ENCODE results near the gene S100A12.

The S100A12 gene

GRCh38 chr1:153397051-153397923, 21.9 kb upstream of the S100A12 start:
- no peak for DNase-seq (ENCODE audit: low read depth)

DNA sequence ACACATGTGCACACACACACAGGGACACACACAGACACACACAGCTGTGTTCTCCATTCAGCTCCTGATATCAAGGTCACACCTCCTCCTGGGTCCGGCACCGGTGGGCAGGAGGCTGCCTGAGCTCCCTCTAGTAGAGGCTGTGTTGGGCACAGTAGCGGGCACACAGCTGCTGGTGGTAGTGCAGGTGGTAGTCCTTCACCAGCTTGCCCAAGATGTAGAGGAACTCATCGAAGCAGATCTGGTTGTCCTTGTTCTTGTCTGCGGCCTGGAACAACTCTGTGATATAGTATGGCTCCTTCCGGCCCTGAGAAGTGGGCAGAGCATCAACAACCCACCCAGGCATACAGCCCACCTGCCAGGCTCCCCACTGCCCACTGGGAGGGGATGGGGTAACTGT, 21.0 kb upstream of the S100A12 start:
- DNase-seq (ENCODE audit: low read depth): no peak

DNA sequence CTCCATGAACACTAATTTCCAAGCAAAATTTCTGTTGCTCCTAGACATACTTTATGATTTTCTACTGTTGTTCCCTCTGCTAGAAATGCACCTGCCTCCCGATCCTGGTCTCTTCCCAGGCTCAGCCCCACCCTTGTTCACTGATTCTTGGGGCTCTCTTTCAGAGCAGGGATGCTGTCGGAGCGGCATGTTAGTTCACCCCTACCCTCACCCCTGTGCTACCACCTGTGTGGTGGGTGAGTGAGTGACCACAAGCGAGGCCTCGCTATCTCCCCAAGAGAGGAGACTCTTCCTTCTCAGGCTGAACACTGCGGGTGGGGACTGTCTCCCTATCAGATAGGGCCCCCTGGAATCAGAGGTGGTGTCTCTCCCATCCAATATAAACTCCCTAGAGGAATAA, 20.4 kb upstream of the S100A12 start:
- DNase-seq (ENCODE audit: low read depth): no peak

DNA sequence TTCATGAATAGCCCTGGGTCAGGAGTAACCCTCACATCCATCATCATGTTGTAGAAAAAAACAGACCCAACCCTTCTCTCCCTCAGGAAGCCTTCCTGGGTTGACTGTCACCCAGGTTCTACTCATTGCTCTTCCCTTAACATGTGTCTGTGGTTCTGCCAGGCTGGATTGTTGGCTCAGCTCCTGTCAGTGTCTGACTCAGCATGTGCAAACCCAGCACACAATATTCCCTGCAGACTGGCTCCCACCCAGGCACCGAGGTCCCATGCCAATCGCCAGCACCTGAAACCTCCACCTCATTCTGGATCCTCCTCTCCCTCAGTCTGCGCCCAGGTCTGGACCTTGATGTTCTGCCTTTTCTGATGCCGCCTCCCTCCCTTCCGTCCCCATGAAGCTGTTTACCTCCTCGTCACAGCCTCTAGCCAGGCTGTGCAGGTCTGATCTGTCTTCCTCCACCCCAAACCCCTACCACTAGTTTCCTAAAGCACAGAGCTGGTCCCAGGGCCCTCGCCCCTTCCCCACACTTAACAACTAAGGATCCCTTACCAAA, 19.8 kb upstream of the S100A12 start:
- no peak for DNase-seq (ENCODE audit: low read depth)

GRCh38 chr1:153394391-153394790, 19.0 kb upstream of the S100A12 start:
- no peak for DNase-seq (ENCODE audit: low read depth)

DNA sequence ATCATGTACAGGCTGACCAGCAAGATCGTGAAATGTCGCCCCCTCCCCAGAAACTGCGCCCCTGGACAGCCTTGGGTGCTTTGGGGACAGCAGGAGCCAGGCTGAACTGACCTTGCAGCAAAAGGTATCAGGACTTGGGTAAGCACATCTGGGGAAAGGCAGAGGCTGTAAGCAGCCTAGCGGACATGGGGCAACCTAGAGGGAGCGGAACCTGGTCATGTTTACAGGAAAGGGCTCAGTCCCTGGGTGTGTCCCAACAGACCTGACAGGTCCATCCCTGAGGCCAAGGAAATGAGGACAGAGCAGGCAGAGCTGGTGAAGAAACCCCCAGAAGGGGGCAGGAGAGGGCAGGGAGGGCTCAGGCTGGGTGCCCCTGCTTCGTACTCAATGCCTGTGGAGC, 18.5 kb upstream of the S100A12 start:
- DNase-seq (ENCODE audit: low read depth): no peak

GRCh38 chr1:153392822-153393221, 17.4 kb upstream of the S100A12 start:
- DNase-seq (ENCODE audit: low read depth): no peak

DNA sequence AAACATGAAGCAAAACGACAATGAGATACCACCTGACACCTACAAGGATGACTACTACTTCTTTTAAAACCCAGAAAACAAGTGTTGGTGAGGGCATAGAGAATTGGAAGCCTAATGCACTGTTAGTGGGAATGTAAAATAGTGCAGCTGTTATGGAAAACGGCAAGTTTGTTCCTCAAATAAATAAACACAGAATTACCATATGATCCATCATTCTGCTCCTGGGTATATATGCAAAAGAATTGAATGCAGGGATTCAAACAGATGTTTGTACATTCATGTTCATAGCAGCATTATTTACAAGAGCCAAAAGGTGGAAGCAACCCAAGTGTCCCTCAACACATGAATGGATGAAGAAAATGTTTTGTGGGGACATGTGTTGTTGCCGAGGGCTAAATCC, 16.8 kb upstream of the S100A12 start:
- no peak for DNase-seq (ENCODE audit: low read depth)

GRCh38 chr1:153390938-153391710, 15.7 kb upstream of the S100A12 start, which contains the start of gene S100A8:
S100A8 (minus strand) TSS chr1:153391073; CDS start chr1:153390535, 538 bp downstream.
- peak; percentile 26 for DNase-seq (ENCODE audit: low read depth)

- no peak for DNase-seq (ENCODE audit: low read depth)
Measured at GRCh38 chr1:153389973-153390879, 14.8 kb upstream of the S100A12 start.

GRCh38 chr1:153389401-153389800, 14.0 kb upstream of the S100A12 start:
- no peak for DNase-seq (ENCODE audit: low read depth)

DNA sequence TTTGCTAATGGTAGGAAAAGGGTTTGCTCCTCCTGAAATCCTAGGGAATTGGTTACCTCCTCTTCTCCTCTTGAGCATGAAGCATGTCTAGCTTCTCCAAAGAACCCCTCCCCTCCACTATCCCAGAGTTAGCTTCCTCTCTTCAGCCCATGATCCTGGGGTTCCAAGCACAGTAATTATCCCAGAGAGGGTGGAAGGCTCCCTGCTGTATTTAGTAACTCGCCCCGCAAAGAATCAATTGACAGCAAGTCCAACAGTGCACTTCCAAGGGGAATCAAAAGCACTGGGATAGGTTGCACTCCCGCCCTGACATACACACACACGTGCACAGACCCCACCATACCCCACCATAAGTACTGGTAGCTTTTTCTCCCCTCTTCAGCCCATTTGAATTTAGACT, 12.4 kb upstream of the S100A12 start:
- DNase-seq (ENCODE audit: low read depth): no peak

DNA sequence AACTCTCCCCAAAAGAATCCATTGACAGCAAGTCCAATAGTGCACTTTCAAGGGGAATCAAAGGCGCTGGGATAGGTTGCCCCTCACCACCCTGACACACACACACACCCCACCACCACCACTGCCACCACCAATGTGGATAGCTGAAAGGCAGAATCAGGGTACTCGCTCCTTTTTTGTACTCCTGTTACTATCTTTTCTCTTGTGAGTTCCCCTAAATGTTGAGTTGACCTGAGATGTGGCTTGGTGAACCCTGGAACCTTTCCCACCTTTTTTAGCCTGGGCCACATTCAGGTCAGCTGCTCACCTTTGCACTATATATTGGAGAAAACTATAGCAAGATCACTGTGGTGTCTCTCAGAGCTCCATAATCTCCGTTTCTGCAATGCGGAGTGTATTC, 11.6 kb upstream of the S100A12 start:
- DNase-seq (ENCODE audit: low read depth): no peak

DNA sequence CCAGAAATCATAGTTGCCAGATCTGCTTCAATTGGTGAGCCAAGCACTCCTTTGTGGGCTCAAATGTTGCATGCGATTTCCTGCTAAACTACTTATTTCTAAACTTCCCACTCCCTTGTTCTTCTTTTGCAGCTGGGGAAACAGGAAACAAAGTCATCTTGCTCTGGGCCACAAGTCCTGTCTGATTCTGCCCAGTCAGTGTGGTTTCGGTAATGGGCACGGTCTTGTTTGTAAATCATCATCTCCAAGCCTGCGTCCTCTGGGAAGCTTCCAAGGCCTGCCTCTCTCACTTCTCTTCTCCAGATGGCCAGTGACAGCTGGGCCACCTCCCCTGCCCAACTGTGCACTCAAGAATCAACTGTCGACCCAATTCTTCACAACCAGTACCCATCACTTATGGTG, 11.1 kb upstream of the S100A12 start:
- DNase-seq (ENCODE audit: low read depth): no peak

DNA sequence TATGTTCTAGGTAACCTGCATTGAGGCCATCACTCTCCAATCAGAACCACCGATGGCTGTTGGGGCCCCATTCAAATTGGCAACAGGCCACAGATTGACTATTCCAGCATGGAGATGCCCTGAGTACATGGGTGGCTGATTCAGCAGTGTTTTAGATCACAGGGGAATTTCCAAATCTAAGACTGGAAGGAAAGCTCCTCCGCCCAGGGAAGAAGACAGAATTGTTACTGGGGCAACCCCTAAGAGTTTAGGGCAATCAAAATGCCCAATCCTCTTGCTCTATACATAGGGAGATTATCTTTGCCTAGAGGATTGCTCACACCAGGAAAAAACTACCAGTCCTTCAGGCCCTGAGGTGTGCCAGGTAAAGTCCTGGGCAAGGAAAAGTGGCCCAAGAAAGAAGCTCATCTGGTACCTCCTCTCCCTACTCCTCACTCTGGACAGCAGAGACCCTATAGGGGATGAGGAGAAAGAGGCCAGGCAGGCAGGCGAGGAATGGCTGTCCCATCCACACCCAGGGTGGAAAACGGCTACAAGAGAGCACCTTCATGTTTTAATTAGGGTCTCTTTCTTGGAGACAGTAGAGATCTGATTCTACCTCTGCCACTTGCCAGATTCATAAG, 9.6 kb upstream of the S100A12 start:
- DNase-seq (ENCODE audit: low read depth): no peak

GRCh38 chr1:153380711-153381110, 5.3 kb upstream of the S100A12 start:
- no peak for DNase-seq (ENCODE audit: low read depth)

DNA sequence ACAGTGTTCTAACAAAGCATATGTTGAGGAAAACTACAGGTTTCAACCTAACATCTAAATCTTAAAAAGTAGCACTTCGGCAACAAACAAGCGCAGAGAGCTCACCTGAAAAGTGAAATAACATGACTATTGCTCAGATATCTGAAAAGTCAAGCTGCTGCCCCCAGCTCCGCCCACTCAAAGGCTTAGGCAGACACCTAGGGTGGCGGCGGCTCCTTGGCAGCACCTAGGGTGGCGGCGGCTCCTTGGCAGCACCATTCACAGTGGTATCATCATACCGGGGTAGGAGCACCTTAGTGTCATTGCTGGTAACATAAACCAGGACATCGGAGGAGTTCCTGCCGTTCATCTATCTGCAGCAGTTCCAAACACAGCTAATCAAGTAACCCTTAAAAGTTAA, 4.2 kb upstream of the S100A12 start:
- no peak for DNase-seq (ENCODE audit: low read depth)

DNA sequence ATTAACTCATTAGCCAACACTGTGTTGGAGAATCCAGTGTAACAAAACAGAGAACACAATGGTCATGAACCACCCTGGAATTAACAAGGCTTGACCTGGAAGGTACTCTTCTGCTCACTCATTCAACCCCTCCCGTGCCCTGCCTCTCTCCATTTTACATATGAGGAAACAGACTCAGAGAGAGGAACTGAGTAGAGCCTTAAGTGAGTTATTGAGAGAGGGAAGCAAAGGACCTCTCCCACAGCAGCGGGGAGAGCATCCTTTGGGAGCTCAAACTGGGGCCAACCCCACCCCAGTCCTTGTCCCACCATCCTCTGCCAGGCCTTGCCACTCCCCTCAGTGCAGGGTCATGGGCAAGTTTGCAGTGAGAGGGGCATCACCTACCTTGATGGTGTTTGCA, 1.4 kb downstream of the S100A12 start:
- no peak for DNase-seq (ENCODE audit: low read depth)

DNA sequence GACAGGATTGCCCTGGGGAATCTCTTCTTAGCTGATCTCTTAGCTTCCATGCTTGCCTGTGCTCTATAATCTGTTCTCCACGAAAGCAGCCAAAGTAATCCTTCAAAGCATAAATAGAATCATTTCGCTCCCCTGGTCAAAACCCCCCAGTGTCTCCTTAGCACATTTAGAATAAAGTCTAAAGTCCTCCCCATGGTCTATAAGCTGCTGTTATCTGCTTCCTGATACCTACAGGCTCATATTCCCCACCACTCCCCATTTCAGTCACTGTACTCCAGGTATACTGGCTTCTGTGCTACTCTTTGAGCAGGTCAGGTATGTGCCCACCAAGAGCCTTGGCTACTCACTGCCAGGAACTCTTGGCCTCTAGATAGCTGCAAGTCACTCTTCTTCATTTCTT, 2.9 kb downstream of the S100A12 start:
- DNase-seq (ENCODE audit: low read depth): no peak

DNA sequence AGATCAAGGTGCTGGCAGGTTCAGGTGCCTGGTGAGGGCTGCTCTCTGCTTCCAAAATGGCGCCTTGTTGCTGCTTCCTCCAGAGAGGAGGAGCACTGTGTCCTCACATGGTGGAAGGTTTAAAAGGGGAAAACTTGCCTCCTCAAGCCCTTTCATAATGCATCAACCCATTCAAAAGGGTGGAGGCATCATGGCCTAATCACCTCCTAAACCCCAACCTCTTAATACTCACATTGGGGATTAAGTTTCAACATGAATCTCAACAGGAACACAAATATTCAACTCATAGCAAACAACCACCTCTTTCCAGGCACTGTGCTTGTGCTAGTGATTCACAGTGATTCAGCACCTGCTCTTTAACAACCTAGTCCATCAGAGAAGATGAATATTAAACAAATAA, 4.2 kb downstream of the S100A12 start:
- no peak for DNase-seq (ENCODE audit: low read depth)

DNA sequence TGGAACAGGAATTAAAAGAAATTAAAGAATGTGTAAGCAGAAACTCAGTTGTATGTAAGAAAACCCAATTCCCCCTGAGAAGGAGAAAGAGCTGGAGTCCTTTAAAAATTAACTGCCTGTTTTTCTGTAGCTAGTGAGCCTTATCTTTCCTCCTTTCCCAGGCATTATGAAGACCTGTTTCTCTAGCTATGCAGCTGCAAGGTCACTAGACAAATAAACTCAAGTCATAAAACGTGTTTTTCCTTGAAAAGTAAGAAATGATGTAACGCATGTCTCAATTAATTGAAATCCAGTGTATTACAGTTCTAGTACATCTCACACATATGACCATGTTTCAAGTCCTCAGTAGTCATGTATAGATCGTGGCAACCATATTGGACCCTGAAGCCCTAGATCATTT, 5.3 kb downstream of the S100A12 start:
- no peak for DNase-seq (ENCODE audit: low read depth)

- no peak for DNase-seq (ENCODE audit: low read depth)
Measured at GRCh38 chr1:153368495-153368894, 6.9 kb downstream of the S100A12 start.

Data from amniotic epithelial cell (primary cell).